Measurements from ENCODE around the gene RGS2. TPM values are rescaled to one million over a fixed set of nuclear protein-coding genes. Genes with fewer than 3 reads are reported as not detected.

RGS2 gene
- total and polyA plus RNA-seq, 9 of the 15 experiments (the other 6 are each of a cell fraction or from before 2014, with no cell fraction given): 2.5 to 5.4 (median 3.8) TPM

GRCh38 chr1:192789871-192790270, 19.0 kb upstream of the RGS2 start (continued):
- TF ChIP-seq RBM25 (IDR thresholded peaks at IDR 0.05; ENCODE audit: low read depth, low read length, severe bottlenecking): no peak
- no peak for TF ChIP-seq MAFF (IDR thresholded peaks at IDR 0.05; ENCODE audit: low read length)
- TF ChIP-seq MBD1 (CRISPR knock-in tag; IDR thresholded peaks at IDR 0.05): no peak
- no peak for TF ChIP-seq CTBP1 (IDR thresholded peaks at IDR 0.05; ENCODE audit: borderline replicate concordance)
- TF ChIP-seq TCFL5 (CRISPR knock-in tag; conservative IDR thresholded peaks at IDR 0.05): no peak

- Histone ChIP-seq H4K20me1 (replicated peaks; ENCODE audit: control insufficient read depth, insufficient read depth, low read length) (no peaks in the 10 kb centered on the region), H3K4me1 (replicated peaks in 1 of 2; ENCODE audit: control insufficient read depth in 2 of 2, insufficient read depth in 2 of 2, low read length in 2 of 2) (no peaks in the 10 kb centered on the region), H3K27ac (ENCODE audit: extremely low read depth, low read depth, low read length) (no peak overlapping the region), H3K27me3 (ENCODE audit: control insufficient read depth in 2 of 2, insufficient read depth in 2 of 2, low read length in 2 of 2) (no peaks in the 10 kb centered on the region), H3K9me3 (replicated peaks; ENCODE audit: control insufficient read depth, insufficient read depth, low read depth, low read length) (no peaks in the 10 kb centered on the region), H3K36me3 (ENCODE audit: control insufficient read depth, insufficient read depth, low read length) (no peaks in the 10 kb centered on the region), H3K4me2 (ENCODE audit: insufficient read depth, low read length) (no peak overlapping the region), H3K4me3 (no peak overlapping the region), H2AFZ (ENCODE audit: low read depth, low read length) (no peak overlapping the region), H3K79me2 (ENCODE audit: control insufficient read depth, insufficient read depth, low read length) (no peaks in the 10 kb centered on the region), H3K9ac (ENCODE audit: insufficient read depth in 1 of 2, low read depth in 2 of 2, low read length in 2 of 2) (no peak overlapping the region), H3K9me1 (ENCODE audit: control insufficient read depth, insufficient read depth, low read length) (no peaks in the 10 kb centered on the region)
- in situ Hi-C loops (cut with MboI): no loop called here
- POLR2A ChIA-PET: no interaction called here
- TF ChIP-seq MBD1 (CRISPR knock-in tag; IDR thresholded peaks at IDR 0.05) (no peak), ZNF175 (CRISPR knock-in tag; IDR thresholded peaks at IDR 0.05; ENCODE audit: low read depth) (no peak), LCOR (CRISPR knock-in tag; IDR thresholded peaks at IDR 0.05) (no peak), CHAMP1 (IDR thresholded peaks at IDR 0.05) (no peak), ATF2 (CRISPR knock-in tag; IDR thresholded peaks at IDR 0.05) (no peak)
- no TSS peak for BruUV-seq (replicated peaks)
- no peak for FAIRE-seq
- intact Hi-C loops (cut with micrococcal nuclease): no loop called here
- no peak for ATAC-seq
- 2% methylated on average over 2 of the region's 2 CpGs for WGBS (ENCODE audit: insufficient coverage, low coverage, missing lambda C conversion rate)
- CTCF ChIA-PET (ENCODE audit: low intra/inter-chr PET ratio): no interaction called here
- no peak for DNase-seq (ENCODE audit: extremely low read depth in 1 of 4, low spot score in 3 of 4)
These were observed 16.2 kb upstream of the RGS2 start for GRCh38 chr1:192792628-192793027.
